HG02840 (cell line): ENCODE data around the gene SHISAL2A.

Experiments
- ATAC-seq: cut with Tn5 transposase; IDR thresholded peaks from one replicate; pipeline ENCODE4 v1.9.1; 2021; ENCODE audit warnings: mild to moderate bottlenecking, moderate library complexity, moderate number of reproducible peaks; ENCODE audit not compliant: unreplicated experiment, low FRiP score

SHISAL2A gene

GRCh38 chr1:52615489-52616042, 17.4 kb upstream of the SHISAL2A start:
- no peak for ATAC-seq

GRCh38 chr1:52621950-52622349, 11.0 kb upstream of the SHISAL2A start:
- ATAC-seq = no peak

- no peak for ATAC-seq
Measured at GRCh38 chr1:52623812-52624211, 9.2 kb upstream of the SHISAL2A start.

GRCh38 chr1:52627028-52627427, 5.9 kb upstream of the SHISAL2A start:
- no peak for ATAC-seq

GRCh38 chr1:52628614-52629324, 4.2 kb upstream of the SHISAL2A start:
- no peak for ATAC-seq

GRCh38 chr1:52629325-52629643, 3.7 kb upstream of the SHISAL2A start:
- ATAC-seq = no peak

- ATAC-seq = no peak
Measured at GRCh38 chr1:52629667-52630066, 3.3 kb upstream of the SHISAL2A start.

- ATAC-seq = no peak
Measured at GRCh38 chr1:52631759-52632331, 1.1 kb upstream of the SHISAL2A start.

- ATAC-seq = no peak
Measured at GRCh38 chr1:52633291-52633754, 355 bp downstream of the SHISAL2A start.

GRCh38 chr1:52634111-52634510, 1.1 kb downstream of the SHISAL2A start:
- ATAC-seq = no peak

GRCh38 chr1:52635321-52636089, 2.5 kb downstream of the SHISAL2A start:
- ATAC-seq = no peak

- peak; percentile 67 for ATAC-seq
Measured at GRCh38 chr1:52636721-52637695, 4.0 kb downstream of the SHISAL2A start.

GRCh38 chr1:52637946-52638345, 5.0 kb downstream of the SHISAL2A start:
- no peak for ATAC-seq

GRCh38 chr1:52640697-52641096, 7.7 kb downstream of the SHISAL2A start:
- ATAC-seq = no peak

GRCh38 chr1:52641307-52641706, 8.3 kb downstream of the SHISAL2A start:
- no peak for ATAC-seq

GRCh38 chr1:52645261-52645660, 12.3 kb downstream of the SHISAL2A start:
- no peak for ATAC-seq

- ATAC-seq = no peak
Measured at GRCh38 chr1:52651904-52652303, 18.9 kb downstream of the SHISAL2A start.

GRCh38 chr1:52653207-52653849, 20.4 kb downstream of the SHISAL2A start:
- no peak for ATAC-seq

- ATAC-seq = no peak
Measured at GRCh38 chr1:52654063-52654462, 21.1 kb downstream of the SHISAL2A start.

GRCh38 chr1:52657702-52658101, 24.7 kb downstream of the SHISAL2A start:
- no peak for ATAC-seq
